Activated B cell treated with CpG ODN at 0.5 μM for 24 hours (primary cell): ENCODE data around the gene ETFRF1. TPM values are rescaled to one million over a fixed set of nuclear protein-coding genes. Genes with fewer than 3 reads are reported as not detected.

Experiments used
- ATAC-seq: fragments of 200-7000 bp; cut with Tn5 transposase; one replicate; pipeline ENCODE4 v1.10.0; 2021; ENCODE audit warnings: low read depth, mild to moderate bottlenecking, moderate library complexity
- CTCF ChIA-PET: fragments of 350-600 bp; sonication (Branson Sonifier 250); formaldehyde crosslinking; loops from one replicate; lab custom pipeline; 2021; ENCODE audit warnings: antibody characterized with exemption; lab: Charles Lee
- POLR2A ChIA-PET: fragments of 350-600 bp; sonication (Branson Sonifier 250); formaldehyde crosslinking; loops from one replicate; lab custom pipeline; 2021; ENCODE audit warnings: antibody characterized with exemption; lab: Charles Lee
- DNase-seq: peaks from one replicate; pipeline ENCODE4 v3.0.0; 2022
- H3K27ac Mint-ChIP-seq: one replicate; pipeline ENCODE4 v1.8.0; 2020; ENCODE audit warnings: mixed read lengths
- H3K27me3 Mint-ChIP-seq: one replicate; pipeline ENCODE4 v1.8.0; 2021; ENCODE audit warnings: mixed read lengths
- H3K36me3 Mint-ChIP-seq: one replicate; pipeline ENCODE4 v1.8.0; 2021; ENCODE audit warnings: low read depth, mixed read lengths
- H3K4me1 Mint-ChIP-seq: one replicate; pipeline ENCODE4 v1.8.0; 2021; ENCODE audit warnings: mixed read lengths
- H3K4me3 Mint-ChIP-seq: one replicate; pipeline ENCODE4 v1.8.0; 2020; ENCODE audit warnings: mild to moderate bottlenecking, mixed read lengths
- H3K9me3 Mint-ChIP-seq: one replicate; pipeline ENCODE4 v1.8.0; 2020; ENCODE audit warnings: mixed read lengths
- intact Hi-C: fragments of 100-400 bp; cut with micrococcal nuclease; formaldehyde crosslinking; loops from one replicate; pipeline ENCODE4 v1.15.1; 2024
- total RNA-seq: library from RNA; stranded (reverse); gene quantifications from 2 replicates; pipeline ENCODE4 v1.2.3, GENCODE V29; 2022
- TF ChIP-seq, protein P1 (sequence below): fragments of 200-600 bp; IDR thresholded peaks from one replicate; pipeline ENCODE4 v1.8.0; 2022; ENCODE audit warnings: antibody characterized with exemption, mild to moderate bottlenecking

ETFRF1 gene
- total RNA-seq, 1 donor from 2014 or later: 17.6 TPM

DNA sequence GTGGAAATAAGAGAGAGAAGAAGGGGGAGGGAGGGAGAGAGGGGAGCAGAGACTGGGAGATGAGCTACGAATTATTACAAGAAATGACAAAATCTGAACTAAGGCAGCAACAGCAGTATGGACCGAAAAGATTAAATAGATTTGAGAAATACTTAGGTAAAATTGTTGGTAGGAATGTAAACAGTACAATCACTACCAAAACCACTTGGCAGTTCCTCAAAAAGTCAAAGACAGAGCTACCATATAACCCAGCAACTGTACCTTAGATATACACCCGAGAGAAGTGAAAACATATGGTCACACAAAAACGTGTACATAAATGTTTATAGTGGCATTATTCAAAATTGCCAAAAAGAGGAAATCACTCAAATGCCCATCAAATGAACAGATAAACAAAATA, 41.6 kb downstream of the ETFRF1 start:
- Mint-ChIP-seq H3K9me3 (no peaks in the 10 kb centered on the region), H3K27me3 (no peaks in the 10 kb centered on the region), H3K27ac (no peak overlapping the region), H3K36me3 (peaks cover 53% of the 10 kb centered on the region), H3K4me1 (peaks cover 7% of the 10 kb centered on the region), H3K4me3 (no peak overlapping the region)
- POLR2A ChIA-PET: interaction anchor here (1.5 kb wide), 1 partner anchor 14 kb away, joined by 3 read pairs; the partner anchor contains the start of gene KRAS
- intact Hi-C loops: no loop called here
- DNase-seq (no peak), ATAC-seq (no peak)
- CTCF ChIA-PET: no interaction called here
- TF ChIP-seq, protein P1, sequence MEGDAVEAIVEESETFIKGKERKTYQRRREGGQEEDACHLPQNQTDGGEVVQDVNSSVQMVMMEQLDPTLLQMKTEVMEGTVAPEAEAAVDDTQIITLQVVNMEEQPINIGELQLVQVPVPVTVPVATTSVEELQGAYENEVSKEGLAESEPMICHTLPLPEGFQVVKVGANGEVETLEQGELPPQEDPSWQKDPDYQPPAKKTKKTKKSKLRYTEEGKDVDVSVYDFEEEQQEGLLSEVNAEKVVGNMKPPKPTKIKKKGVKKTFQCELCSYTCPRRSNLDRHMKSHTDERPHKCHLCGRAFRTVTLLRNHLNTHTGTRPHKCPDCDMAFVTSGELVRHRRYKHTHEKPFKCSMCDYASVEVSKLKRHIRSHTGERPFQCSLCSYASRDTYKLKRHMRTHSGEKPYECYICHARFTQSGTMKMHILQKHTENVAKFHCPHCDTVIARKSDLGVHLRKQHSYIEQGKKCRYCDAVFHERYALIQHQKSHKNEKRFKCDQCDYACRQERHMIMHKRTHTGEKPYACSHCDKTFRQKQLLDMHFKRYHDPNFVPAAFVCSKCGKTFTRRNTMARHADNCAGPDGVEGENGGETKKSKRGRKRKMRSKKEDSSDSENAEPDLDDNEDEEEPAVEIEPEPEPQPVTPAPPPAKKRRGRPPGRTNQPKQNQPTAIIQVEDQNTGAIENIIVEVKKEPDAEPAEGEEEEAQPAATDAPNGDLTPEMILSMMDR: no peak

DNA sequence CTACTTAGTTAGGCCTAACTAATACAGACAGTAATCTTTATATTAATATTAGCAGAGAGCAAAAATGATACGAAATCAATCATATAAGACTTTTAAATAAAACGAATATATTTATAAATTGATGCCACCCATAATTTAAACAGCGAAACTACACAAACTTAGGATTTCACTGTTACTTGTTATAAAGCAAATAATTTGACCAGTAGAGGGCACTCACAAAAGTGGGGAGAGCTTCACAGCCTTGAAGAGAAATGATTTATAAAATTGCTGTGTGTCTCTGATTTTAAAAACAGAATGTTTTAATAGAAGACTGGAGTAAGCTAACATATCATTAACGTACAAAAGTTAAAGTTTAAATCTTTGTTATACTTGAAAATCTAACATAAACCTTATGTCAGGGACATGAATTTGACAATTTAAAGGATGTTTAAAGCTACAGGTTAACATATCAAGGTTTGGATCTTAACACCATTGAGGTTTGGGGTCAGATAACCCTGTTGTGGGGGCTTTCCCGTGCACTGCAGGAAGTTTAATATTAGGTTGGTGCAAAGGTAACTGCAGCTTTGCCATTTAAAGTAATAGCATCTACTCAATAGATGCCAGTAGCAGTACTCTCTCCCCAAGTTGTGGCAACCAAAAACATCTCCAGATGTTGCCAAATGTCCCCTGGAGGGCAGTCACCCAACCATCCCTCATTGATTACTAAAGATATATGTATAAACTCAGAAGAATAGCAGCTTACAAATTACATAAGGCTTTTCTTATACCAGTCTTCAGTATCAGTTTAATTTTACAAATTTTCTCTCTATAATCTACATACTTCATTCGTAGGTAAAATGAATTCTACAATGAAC, 46.4 kb downstream of the ETFRF1 start:
- no peaks in the 10 kb centered on the region for H3K27me3 Mint-ChIP-seq
- H3K27ac Mint-ChIP-seq: no peak overlapping the region
- POLR2A ChIA-PET: interaction anchor here (0.6 to 2.0 kb wide), 10 partner anchors 9 to 142 kb away, joined by 3 to 18 read pairs (median 6); partner anchors contain the start of genes DNAI7, ETFRF1 and KRAS
- ATAC-seq (peak; percentile 72), DNase-seq (no peak)
- CTCF ChIA-PET: interaction anchor here (0.8 to 2.4 kb wide), 20 partner anchors 9 to 245 kb away, joined by 3 to 14 read pairs (median 4); partner anchors contain the start of genes DNAI7, ETFRF1 and KRAS
- no peak overlapping the region for H3K4me3 Mint-ChIP-seq
- TF ChIP-seq, protein P1: peak; percentile 28
- H3K36me3 Mint-ChIP-seq: peaks cover 64% of the 10 kb centered on the region
- peaks cover 15% of the 10 kb centered on the region for H3K4me1 Mint-ChIP-seq
- intact Hi-C loops: loop anchor here (1.0 to 2.0 kb wide), 3 partner anchors 9 to 146 kb away; partner anchors contain the start of gene KRAS
- H3K9me3 Mint-ChIP-seq: no peaks in the 10 kb centered on the region

DNA sequence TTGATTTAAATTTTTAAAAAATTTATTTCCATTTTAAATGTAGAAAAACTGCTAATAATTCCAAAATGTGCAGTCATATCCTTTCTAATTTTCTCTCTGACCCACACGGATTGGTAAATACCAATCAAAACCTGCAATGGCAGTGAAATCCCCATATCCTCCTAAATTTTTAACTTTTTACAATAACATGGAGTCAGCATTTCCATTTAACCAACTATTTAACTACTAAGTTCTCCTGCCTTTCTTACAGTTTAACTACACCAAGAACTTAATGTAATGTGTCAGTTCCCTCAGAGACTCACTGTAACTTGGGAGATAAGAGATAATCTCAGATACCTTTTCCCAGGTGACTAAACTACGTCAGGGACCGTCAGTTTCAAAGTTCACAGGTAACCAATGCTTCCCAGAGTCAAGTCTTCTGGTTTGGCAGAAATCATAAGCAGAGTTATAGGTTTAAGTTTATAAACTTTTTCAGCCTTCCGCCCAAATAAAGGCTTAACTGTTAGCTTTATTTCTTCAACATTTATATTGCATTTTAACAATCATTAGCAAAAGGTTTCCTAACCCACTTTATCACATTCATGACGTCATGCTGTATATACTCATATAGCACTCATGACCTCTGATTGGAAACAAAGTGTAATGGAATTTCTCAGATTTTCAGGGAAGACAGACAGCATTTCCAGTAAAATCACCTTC, 48.1 kb downstream of the ETFRF1 start:
- CTCF ChIA-PET: interaction anchor here (1.6 kb wide), 1 partner anchor 9 kb away, joined by 3 read pairs; no protein-coding TSS in a partner anchor
- intact Hi-C loops: no loop called here
- Mint-ChIP-seq H3K27ac (peak overlapping the region; percentile 53), H3K27me3 (no peaks in the 10 kb centered on the region), H3K4me3 (no peak overlapping the region), H3K9me3 (no peaks in the 10 kb centered on the region), H3K36me3 (peaks cover 55% of the 10 kb centered on the region), H3K4me1 (peaks cover 19% of the 10 kb centered on the region)
- TF ChIP-seq, protein P1: no peak
- ATAC-seq (no peak), DNase-seq (no peak)
- POLR2A ChIA-PET: no interaction called here

DNA sequence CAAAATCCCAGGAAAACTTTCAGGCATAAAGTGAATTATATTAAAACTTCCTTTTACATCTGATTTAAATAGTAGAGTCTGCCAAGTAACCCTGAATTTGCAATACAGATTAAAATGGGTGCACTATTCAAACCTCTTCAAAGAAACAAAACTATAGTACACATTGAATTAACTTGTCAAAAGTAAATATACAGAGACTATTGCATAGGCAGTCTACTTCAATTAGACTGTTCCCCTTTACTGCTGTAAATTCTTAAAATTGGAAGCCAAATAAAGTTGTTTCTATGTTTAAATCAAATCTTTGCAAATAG, 48.6 kb downstream of the ETFRF1 start:
- no peak overlapping the region for H3K4me3 Mint-ChIP-seq
- no peak for DNase-seq
- TF ChIP-seq, protein P1: no peak
- ChIA-PET CTCF (interaction anchor here (1.6 kb wide), 1 partner anchor 9 kb away, joined by 3 read pairs; no protein-coding TSS in a partner anchor), POLR2A (no interaction called here)
- no peak overlapping the region for H3K27ac Mint-ChIP-seq
- intact Hi-C loops: no loop called here
- H3K27me3 Mint-ChIP-seq: no peaks in the 10 kb centered on the region
- H3K4me1 Mint-ChIP-seq: peaks cover 23% of the 10 kb centered on the region
- no peak for ATAC-seq
- H3K9me3 Mint-ChIP-seq: no peaks in the 10 kb centered on the region
- peaks cover 56% of the 10 kb centered on the region for H3K36me3 Mint-ChIP-seq

DNA sequence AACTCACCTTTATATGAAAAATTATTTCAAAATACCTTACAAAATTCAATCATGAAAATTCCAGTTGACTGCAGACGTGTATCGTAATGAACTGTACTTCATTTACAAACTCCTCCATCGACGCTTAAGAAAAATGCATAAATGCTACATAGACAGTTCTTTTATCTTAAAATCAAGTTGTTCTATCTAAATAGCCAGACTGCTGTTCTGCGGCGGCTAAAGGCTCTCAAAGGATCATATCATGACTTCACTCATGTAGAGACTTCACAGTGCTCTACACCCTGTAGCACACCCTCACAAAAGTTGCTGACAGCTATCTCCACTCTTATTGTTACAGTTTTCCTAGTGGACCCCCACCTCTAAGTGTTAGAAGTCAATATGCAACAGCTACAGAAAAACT, 50.5 kb downstream of the ETFRF1 start:
- Mint-ChIP-seq H3K9me3 (no peaks in the 10 kb centered on the region), H3K36me3 (peaks cover 49% of the 10 kb centered on the region), H3K4me3 (no peak overlapping the region), H3K4me1 (peaks cover 34% of the 10 kb centered on the region), H3K27ac (no peak overlapping the region), H3K27me3 (no peaks in the 10 kb centered on the region)
- ChIA-PET CTCF (no interaction called here), POLR2A (interaction anchor here (0.7 to 1.9 kb wide), 3 partner anchors 29 to 139 kb away, joined by 3 to 7 read pairs (median 5); no protein-coding TSS in a partner anchor)
- TF ChIP-seq, protein P1: no peak
- intact Hi-C loops: no loop called here
- ATAC-seq: no peak
- no peak for DNase-seq
